GM06990 (cell line): Measurements from ENCODE around the gene SRGN.

ENCODE experiments used
- DNase-seq: peaks from one replicate; pipeline ENCODE4 v3.0.0-alpha.2; 2011; ENCODE audit not compliant: insufficient read length; ENCODE audit errors: extremely low read depth
- H3K27me3 ChIP-seq: replicated peaks from 2 replicates; pipeline ENCODE4 v1.6.0; 2011; ENCODE audit warnings: low read length; ENCODE audit not compliant: control insufficient read depth, insufficient read depth
- H3K36me3 ChIP-seq: 2 replicates; pipeline ENCODE4 v1.5.1; 2011; ENCODE audit warnings: low read length; ENCODE audit not compliant: control insufficient read depth, insufficient read depth
- H3K4me3 ChIP-seq: replicated peaks from 2 replicates; pipeline ENCODE4 v1.5.1; 2011; ENCODE audit warnings: low read depth, mild to moderate bottlenecking, control low read depth, low read length
- TF ChIP-seq, protein P1 (sequence below): IDR thresholded peaks from 2 replicates; pipeline ENCODE4 v1.5.1; 2011; ENCODE audit warnings: low read length, control low read depth, mild to moderate bottlenecking, inconsistent platforms; ENCODE audit not compliant: insufficient read depth, poor library complexity, severe bottlenecking

The SRGN gene

DNA sequence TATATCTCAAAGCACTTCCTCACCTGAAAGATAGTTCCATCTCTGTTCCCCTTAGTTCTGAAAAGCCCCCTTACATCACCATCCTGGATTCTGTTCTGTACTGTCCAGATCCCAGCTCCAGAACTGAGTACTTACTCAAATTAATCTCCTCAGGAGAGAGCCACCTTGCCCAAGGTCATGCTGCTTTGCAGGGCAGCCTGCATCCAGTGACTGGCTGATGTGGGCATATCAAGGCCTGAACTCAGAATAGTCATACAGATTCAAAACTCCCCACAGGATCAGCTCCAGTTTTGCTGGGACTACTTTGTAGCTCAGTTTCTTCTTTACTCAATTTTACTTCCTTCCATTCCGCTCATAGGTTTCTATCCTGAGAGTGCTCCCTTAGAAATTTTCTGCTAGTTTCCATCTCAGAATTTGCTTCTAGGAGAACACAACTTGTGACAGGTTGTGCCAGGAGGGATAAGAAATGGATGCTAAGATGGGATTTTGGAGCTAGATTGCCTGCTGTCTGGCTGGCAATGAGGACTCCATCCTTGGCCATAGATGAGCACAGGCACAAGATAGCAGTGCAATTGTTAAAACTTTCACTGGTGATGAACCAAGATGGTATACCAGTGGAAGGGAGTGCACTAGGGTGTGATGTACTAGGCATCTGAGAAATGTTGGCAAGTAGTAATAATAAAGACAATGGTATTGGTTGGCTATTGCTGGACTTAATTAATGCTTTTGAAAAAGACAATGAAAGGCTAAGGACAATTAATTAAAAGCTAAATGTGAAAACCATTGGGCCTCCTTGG is 17.3 kb downstream of the SRGN start:
- Histone ChIP-seq H3K4me3 (no peak overlapping the region), H3K36me3 (peaks cover 24% of the 10 kb centered on the region), H3K27me3 (no peaks in the 10 kb centered on the region)
- no peak for DNase-seq
- TF ChIP-seq, protein P1, sequence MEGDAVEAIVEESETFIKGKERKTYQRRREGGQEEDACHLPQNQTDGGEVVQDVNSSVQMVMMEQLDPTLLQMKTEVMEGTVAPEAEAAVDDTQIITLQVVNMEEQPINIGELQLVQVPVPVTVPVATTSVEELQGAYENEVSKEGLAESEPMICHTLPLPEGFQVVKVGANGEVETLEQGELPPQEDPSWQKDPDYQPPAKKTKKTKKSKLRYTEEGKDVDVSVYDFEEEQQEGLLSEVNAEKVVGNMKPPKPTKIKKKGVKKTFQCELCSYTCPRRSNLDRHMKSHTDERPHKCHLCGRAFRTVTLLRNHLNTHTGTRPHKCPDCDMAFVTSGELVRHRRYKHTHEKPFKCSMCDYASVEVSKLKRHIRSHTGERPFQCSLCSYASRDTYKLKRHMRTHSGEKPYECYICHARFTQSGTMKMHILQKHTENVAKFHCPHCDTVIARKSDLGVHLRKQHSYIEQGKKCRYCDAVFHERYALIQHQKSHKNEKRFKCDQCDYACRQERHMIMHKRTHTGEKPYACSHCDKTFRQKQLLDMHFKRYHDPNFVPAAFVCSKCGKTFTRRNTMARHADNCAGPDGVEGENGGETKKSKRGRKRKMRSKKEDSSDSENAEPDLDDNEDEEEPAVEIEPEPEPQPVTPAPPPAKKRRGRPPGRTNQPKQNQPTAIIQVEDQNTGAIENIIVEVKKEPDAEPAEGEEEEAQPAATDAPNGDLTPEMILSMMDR = no peak

DNA sequence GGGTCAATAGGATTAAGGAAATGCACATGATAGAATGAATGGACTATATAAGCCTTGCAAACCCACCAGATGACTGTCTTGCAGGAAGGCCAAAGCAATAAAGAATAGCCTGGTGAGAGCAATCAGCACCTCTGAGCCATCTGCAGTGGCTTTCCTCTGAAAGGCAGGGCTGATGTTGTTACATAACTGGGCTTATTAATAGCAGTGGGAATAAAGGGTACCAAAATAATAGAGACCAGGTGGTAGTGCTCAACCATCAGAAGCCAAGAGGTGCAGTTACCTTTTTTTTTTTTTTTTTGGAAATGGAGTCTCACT is 19.2 kb downstream of the SRGN start:
- H3K36me3 ChIP-seq = peaks cover 12% of the 10 kb centered on the region
- H3K27me3 ChIP-seq = no peaks in the 10 kb centered on the region
- TF ChIP-seq, protein P1 = no peak
- no peak for DNase-seq
- H3K4me3 ChIP-seq = no peak overlapping the region

DNA sequence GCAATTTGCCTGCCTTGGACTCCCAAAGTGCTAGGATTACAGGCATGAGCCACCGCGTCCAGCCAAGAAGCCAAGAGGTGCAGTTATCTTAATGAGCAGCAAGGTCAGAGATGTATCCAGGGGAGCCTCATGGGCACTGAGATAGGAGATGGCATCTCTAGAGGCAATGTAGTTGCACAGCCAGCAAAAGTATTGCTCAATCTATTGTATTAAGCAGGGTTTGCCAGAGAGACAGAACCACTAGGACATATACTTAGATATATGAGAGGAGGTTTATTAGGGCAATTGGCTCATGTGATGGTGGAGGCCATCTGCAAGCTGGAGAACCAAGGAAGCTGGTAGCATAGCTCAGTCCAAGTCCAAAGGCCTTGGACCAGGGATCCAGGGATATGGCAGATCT is 19.8 kb downstream of the SRGN start:
- Histone ChIP-seq H3K4me3 (no peak overlapping the region), H3K27me3 (no peaks in the 10 kb centered on the region), H3K36me3 (peaks cover 9% of the 10 kb centered on the region)
- TF ChIP-seq, protein P1 = no peak
- DNase-seq = no peak

DNA sequence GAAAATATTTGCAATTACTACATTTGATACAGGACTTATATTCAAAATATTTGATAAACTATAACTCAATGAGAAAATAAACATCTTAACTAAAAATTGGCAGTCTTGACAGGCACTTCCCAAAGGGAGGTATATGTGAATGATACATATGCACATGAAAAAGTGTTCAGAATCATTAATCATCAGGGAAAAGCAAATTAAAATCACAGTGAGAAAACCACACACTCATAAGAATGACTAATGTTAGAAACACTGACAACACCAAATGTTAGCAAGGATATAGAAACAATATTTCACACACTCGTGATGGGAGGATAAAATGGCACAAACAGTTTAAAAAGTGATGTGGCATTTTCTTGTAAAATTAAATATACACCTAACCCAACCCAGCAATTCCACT is 32.0 kb downstream of the SRGN start:
- no peak for DNase-seq
- H3K36me3 ChIP-seq = no peaks in the 10 kb centered on the region

DNA sequence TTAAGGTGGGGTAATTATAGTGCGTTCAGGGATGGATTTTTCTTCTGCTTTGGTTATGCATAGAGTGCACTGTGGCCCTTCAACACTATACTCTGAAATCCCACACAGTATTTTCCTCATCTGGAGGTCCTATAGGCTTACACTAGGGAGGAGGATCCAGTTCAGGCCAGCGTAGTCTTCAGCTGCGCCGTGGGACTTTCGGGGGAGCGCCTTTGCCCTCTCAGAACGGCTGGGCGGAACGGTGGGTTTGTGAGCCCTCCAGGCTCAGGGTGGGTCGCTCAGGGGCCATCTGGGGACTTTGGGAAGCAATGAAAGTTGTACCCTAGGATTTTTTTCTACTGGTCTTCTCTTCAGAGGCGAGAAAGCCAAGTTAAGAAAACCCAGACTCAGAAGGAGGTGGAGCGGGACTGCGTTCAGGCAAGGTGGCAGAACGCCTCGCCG is 35.4 kb downstream of the SRGN start:
- no peak for DNase-seq
- peak overlapping the region; percentile 68 for H3K4me3 ChIP-seq
- TF ChIP-seq, protein P1 = no peak
- H3K36me3 ChIP-seq = no peaks in the 10 kb centered on the region
- H3K27me3 ChIP-seq = no peaks in the 10 kb centered on the region

More for the DNA sequence above, 32.0 kb downstream of the SRGN start:
- Histone ChIP-seq H3K27me3 (no peaks in the 10 kb centered on the region), H3K4me3 (no peak overlapping the region)
- TF ChIP-seq, protein P1 = no peak
